GM12801 (cell line): ENCODE results near the gene PCNX4.

ENCODE experiments used
- CTCF ChIP-seq: IDR thresholded peaks from one replicate; pipeline ENCODE4 v1.5.1; 2011; ENCODE audit warnings: control low read depth; ENCODE audit not compliant: insufficient read length; ENCODE audit errors: extremely low read depth

Gene PCNX4

GRCh38 chr14:60093606-60094005 is 1.9 kb downstream of the PCNX4 start:
- TF ChIP-seq CTCF = no peak

GRCh38 chr14:60094306-60094897 is 2.7 kb downstream of the PCNX4 start:
- TF ChIP-seq CTCF = no peak

- no peak for TF ChIP-seq CTCF
Observed at GRCh38 chr14:60095231-60095630, 3.5 kb downstream of the PCNX4 start.

- TF ChIP-seq CTCF = no peak
Observed at GRCh38 chr14:60095781-60096450, 4.2 kb downstream of the PCNX4 start.

GRCh38 chr14:60097974-60098373 is 6.3 kb downstream of the PCNX4 start:
- no peak for TF ChIP-seq CTCF

GRCh38 chr14:60101786-60102185 is 10.1 kb downstream of the PCNX4 start:
- TF ChIP-seq CTCF = no peak

- TF ChIP-seq CTCF = no peak
Observed at GRCh38 chr14:60102389-60102788, 10.7 kb downstream of the PCNX4 start.

- TF ChIP-seq CTCF = no peak
Observed at GRCh38 chr14:60106339-60106738, 14.6 kb downstream of the PCNX4 start.
